Measurements from ENCODE around the gene KCNQ1.

The KCNQ1 gene

DNA sequence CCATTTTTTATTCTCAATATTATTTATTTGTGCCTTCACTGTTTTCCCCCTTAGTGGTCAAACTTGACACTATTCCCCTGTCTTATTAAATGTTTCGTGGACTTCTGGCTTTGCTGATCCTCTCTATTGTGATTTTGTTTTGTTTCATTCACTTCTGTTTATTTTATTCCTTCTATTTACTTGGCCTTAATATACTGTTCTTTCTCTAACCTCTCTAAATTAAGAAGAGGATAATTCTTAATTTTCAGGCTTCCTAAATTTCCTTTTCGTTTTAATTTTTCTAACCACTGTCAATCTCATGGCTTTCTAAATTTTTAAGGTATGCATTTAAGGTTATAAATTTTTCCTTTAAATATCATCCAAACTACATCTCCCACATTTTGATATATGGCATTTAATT lies 338.0 kb downstream of the KCNQ1 start:
- FAIRE-seq = no peak

DNA sequence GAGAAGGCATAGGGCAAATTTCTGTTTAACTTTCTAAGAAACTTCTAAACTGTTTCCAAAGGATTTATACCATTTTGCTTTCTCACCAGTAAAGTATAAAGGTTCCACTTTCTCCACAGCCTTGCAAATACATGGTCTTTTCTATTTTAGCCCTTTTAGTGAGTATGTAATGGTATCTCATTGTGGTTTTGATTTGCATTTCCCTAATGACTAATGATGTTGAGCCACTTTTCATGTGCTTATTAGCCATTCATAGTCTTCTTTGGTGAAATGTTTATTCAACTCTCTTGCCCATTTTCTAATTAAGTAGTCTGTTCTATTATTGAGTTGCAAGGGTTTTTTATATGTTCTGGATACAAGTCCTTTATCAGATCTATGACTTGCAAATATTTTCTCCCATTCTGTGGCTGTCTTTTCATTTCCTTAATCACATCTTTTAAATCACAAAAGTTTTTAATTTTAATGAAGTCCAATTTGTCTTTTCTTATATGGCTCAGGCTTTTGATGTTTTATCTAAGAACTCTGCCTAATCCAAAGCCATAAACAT lies 338.8 kb downstream of the KCNQ1 start:
- FAIRE-seq (no peak), DNase-seq (ENCODE audit: insufficient read length, low spot score) (no peak)

More for the DNA sequence above, 338.0 kb downstream of the KCNQ1 start:
- DNase-seq (ENCODE audit: insufficient read length, low spot score) = no peak

- FAIRE-seq (no peak), DNase-seq (ENCODE audit: insufficient read length, low spot score) (no peak)
Measured at GRCh38 chr11:2787816-2788167, 343.0 kb downstream of the KCNQ1 start.

- FAIRE-seq (no peak), DNase-seq (ENCODE audit: insufficient read length, low spot score) (no peak)
Measured at GRCh38 chr11:2788168-2789071, 343.6 kb downstream of the KCNQ1 start.

DNA sequence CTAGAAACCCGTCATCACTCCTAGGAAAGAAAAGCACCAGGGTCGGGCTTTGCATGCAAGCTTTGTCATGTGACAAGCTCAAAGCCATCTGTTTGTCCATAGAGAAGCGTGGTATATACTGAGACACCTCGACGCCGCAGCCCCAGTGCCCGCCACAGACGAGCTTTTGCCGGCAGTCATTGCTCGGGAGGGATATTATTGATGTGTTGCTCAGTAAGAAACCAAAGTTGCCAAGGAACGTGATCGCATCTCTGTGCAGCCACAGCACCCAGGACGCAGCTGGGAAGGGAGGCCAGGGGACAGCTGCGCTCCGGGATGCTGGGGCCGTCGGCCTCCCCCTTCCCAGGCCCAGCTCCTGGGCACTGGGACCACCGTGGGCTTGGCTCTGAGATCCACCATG lies 344.5 kb downstream of the KCNQ1 start:
- DNase-seq (ENCODE audit: insufficient read length, low spot score) = no peak
- FAIRE-seq = no peak

DNA sequence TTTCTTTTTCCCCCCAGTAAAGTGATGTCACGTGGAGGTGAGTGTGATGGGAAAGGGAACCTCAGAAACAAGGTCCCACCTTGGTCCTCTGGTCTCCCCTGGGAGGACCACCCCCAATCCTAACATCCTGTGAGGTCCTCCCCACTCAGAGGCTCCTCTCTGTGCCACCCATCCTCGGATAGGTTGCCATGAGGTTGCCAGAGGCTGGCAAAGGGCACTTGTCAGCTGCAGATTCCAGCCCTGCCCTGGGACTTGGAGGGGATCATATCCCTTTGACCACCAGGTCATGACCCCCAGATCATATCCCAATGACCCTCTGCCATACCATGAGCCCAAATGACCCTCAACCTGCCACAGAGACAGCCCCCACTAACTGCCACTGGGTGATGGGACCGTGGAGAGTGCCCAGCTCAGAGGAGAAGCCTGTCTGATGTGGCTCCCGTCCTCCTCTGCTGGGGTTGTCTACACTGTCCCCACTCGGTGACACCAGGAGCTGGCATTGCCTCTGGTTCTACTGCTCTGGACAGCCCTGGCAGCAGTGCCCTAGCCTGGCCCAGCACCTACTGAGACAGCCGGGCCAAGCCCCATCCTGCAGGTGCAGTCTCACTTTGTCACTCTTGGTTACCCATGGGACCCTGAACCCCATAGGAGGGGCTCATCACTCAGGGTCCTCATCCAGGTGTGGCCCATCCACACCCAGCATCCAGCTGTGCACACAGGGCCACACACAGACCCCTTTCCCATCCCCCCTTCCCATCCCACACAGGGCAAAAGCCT lies 345.2 kb downstream of the KCNQ1 start:
- DNase-seq (ENCODE audit: insufficient read length, low spot score) (no peak), FAIRE-seq (no peak)

- DNase-seq (ENCODE audit: insufficient read length, low spot score) (no peak), FAIRE-seq (no peak)
Measured at GRCh38 chr11:2790568-2790921, 345.7 kb downstream of the KCNQ1 start.

DNA sequence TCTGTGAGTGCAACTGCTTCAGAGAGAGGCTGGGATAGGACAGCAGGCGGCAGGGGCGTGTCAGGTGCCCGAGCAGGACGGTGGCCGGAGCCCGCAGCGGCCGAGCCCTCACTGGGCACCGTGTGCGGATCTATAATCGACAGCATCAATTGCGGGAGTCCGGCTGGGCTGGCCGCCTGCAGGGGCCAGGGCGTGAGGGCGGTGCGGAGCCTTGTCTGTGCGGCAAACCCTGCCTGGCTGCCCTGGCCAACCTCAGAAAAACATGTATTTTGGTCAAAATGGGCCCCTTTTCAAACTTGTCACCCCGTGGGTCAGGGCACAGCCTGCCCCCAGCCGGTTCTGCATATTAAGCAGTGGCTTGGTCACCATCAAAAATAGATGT lies 346.3 kb downstream of the KCNQ1 start:
- DNase-seq (ENCODE audit: insufficient read length, low spot score) (no peak), FAIRE-seq (no peak)

GRCh38 chr11:2791521-2792380 lies 346.9 kb downstream of the KCNQ1 start:
- DNase-seq (ENCODE audit: insufficient read length, low spot score) (no peak), FAIRE-seq (no peak)

DNA sequence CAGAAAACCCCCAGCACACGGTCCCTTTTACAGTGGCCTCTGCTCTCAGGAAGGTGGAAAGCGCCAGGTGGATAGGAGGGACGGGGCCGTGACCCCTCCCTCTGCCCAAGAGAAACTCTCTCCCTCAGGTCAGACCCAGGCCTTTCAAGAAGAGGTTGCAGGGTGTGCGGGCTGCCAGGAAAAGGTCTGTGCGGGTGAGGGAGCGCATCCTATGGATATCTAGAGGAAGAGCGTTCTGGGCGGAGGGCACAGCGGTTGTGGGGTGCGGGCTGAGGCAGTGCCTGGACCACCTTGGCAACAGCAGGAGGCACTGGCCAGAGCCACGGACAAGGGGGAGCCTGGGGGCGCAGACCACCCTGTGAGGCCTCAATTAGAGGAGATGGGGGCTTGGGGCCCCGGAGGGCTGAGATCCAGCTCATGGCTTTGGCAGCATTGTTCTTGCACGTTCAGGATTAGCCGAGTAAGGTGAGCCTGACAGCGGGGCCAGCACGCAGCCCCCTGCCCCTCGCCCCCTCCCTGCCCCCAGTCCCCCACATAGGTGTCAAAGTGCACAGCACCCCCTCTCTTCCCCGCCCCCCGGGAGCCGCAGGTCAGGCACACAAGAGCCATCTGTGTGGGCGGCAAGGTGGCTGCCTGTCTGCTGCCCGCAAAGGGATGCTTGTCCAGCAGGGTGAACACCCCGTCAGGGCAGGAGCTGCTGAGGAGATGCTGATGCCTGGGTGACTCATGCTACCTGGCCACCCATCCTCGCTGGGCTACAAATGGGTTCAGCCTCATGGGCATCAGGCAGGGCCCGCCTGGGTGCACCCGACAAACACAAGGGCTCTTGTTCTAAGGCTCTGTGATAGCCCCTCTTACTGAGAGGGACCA lies 347.8 kb downstream of the KCNQ1 start:
- FAIRE-seq (no peak), DNase-seq (ENCODE audit: insufficient read length, low spot score) (no peak)

DNA sequence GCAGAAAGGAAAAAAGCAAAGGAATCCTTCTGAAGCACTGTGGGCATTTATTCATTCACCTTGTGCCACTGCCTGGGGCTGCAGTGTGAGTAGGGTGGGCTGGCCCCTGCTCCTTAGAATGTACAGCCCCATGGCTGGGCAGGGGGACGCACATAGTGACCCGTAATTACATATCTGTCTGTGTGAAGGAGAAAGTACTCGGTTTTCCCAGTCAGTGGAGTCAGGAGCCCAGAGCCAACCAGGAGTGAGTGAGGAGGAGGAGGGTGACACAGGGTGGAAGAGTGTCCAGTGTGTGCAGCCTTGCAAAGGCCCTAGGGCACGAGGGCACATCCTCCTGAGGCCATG lies 348.9 kb downstream of the KCNQ1 start:
- FAIRE-seq (no peak), DNase-seq (ENCODE audit: insufficient read length, low spot score) (no peak)

- DNase-seq (ENCODE audit: insufficient read length, low spot score) = no peak
- FAIRE-seq = no peak
Measured at GRCh38 chr11:2794046-2794967, 349.5 kb downstream of the KCNQ1 start.

DNA sequence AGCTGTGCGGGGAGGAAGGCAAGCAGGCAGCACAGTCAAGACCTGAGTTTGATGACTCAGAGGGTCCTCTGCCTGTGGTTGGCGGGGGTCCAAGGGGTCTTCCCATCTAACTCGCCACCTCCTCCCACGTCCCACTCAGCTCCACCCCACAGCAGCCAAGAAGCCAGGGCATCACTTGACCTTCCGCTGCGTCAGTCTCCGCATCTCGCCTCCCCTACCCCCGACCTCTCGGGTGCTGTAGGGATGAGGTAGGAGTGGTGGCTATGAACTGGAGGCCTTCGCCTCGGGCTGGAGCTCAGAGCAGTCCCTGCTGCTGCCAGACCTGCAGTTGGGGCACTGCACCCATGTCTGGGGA lies 350.1 kb downstream of the KCNQ1 start:
- FAIRE-seq = no peak

GRCh38 chr11:2795491-2795991 lies 350.7 kb downstream of the KCNQ1 start:
- DNase-seq (ENCODE audit: insufficient read length, low spot score) (no peak), FAIRE-seq (no peak)

More for the DNA sequence above, 350.1 kb downstream of the KCNQ1 start:
- no peak for DNase-seq (ENCODE audit: insufficient read length, low spot score)

GRCh38 chr11:2796091-2796490 lies 351.3 kb downstream of the KCNQ1 start:
- DNase-seq (ENCODE audit: insufficient read length, low spot score) = no peak
- no peak for FAIRE-seq

DNA sequence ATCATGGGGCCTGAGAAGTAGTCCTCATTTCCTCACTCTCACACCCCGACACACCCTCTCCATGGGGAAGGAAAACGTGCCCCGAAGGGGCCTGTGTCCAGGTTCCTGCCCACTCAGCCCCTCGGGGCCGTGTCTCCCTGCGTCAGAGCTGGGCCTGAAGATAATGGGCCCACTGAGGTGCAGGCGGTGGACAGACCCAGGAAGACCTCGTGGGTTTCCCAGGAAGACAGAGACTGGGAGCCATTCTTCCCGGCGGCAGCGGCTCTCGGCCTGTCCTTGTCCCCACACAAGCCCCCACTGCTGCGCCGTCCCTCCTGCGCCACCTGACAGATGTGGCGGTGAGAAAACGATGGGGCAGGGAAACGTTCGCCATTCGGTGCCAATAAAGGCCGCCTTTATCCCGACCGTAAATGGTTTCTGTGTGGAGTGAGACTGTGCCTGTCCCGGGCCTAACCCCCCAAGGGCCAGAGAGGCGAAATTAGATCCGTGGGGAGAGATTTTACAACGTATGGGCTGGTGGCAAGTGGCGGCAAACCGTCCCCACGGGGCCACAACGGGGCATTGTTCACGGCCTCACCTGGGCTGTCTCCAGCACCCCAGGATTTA lies 351.8 kb downstream of the KCNQ1 start:
- DNase-seq (ENCODE audit: insufficient read length, low spot score) (no peak), FAIRE-seq (no peak)

GRCh38 chr11:2797121-2797711 lies 352.4 kb downstream of the KCNQ1 start:
- no peak for FAIRE-seq
- DNase-seq (ENCODE audit: insufficient read length, low spot score) = no peak

GRCh38 chr11:2797741-2798361 lies 353.0 kb downstream of the KCNQ1 start:
- FAIRE-seq (no peak), DNase-seq (ENCODE audit: insufficient read length, low spot score) (no peak)

Measured in HTR-8/SVneo (cell line).